Measurements from ENCODE around the gene ZDHHC6. TPM values are rescaled to one million over a fixed set of nuclear protein-coding genes. Genes with fewer than 3 reads are reported as not detected.
A peak's percentile ranks its signal among the peaks of the same experiment; 100 is the strongest.

ZDHHC6 gene
- total RNA-seq, result 18.7 TPM

- peak within 1 kb of the TSS; percentile 82 to 94 for H3K4me3 ChIP-seq
- no peak for DNase-seq (ENCODE audit: extremely low spot score in 2 of 2)
- H3K27me3 ChIP-seq, result no peaks in the 10 kb centered on the region
- peaks cover 0 to 1% of the 10 kb centered on the region in 2 donors for H3K36me3 ChIP-seq
- H3K4me1 ChIP-seq, result peaks cover 29% of the 10 kb centered on the region
- intact Hi-C loops (cut with DNase I), result no loop called here
- peak; percentile 79 to 84 for TF ChIP-seq POLR2AphosphoS5 (IDR thresholded peaks at IDR 0.05; ENCODE audit: insufficient read depth in 1 of 2, low read depth in 1 of 2)
- peak in 1 of 3 experiments; percentile 20 for TF ChIP-seq CTCF (IDR thresholded peaks at IDR 0.05)
- TF ChIP-seq POLR2A (IDR thresholded peaks at IDR 0.05), result no peak
- H3K27ac ChIP-seq, result peak within 1 kb of the TSS; percentile 89
- H3K9me3 ChIP-seq, result no peaks in the 10 kb centered on the region
Observed at GRCh38 chr10:112446855-112447619, at the start of gene ZDHHC6, which contains the start of gene VTI1A. Gene ZDHHC6 (minus strand): TSS chr10:112446914. CDS start chr10:112445436, 1,478 bp downstream. Gene VTI1A (plus strand): TSS chr10:112447215. CDS start chr10:112447374, 159 bp downstream.

- H3K27me3 ChIP-seq, result no peaks in the 10 kb centered on the region
- no peak overlapping the region for H3K4me3 ChIP-seq
- H3K4me1 ChIP-seq, result peaks cover 10% of the 10 kb centered on the region
- intact Hi-C loops (cut with DNase I), result no loop called here
- no peak for DNase-seq (ENCODE audit: extremely low spot score in 2 of 2)
- H3K27ac ChIP-seq, result no peak overlapping the region
- no peak for TF ChIP-seq POLR2AphosphoS5 (IDR thresholded peaks at IDR 0.05; ENCODE audit: insufficient read depth in 1 of 2, low read depth in 1 of 2)
- TF ChIP-seq CTCF (IDR thresholded peaks at IDR 0.05), result no peak
- no peak for TF ChIP-seq POLR2A (IDR thresholded peaks at IDR 0.05)
- H3K36me3 ChIP-seq, result no peaks in the 10 kb centered on the region
- H3K9me3 ChIP-seq, result no peaks in the 10 kb centered on the region
Observed at GRCh38 chr10:112492736-112493135, 46.0 kb upstream of the ZDHHC6 start.

- H3K4me1 ChIP-seq, result peaks cover 10% of the 10 kb centered on the region
- no peaks in the 10 kb centered on the region for H3K9me3 ChIP-seq
- TF ChIP-seq CTCF (IDR thresholded peaks at IDR 0.05) (no peak), POLR2A (IDR thresholded peaks at IDR 0.05) (no peak), POLR2AphosphoS5 (IDR thresholded peaks at IDR 0.05; ENCODE audit: insufficient read depth in 1 of 2, low read depth in 1 of 2) (no peak)
- no peak overlapping the region for H3K27ac ChIP-seq
- H3K36me3 ChIP-seq, result no peaks in the 10 kb centered on the region
- no peak for DNase-seq (ENCODE audit: extremely low spot score in 2 of 2)
- intact Hi-C loops (cut with DNase I), result no loop called here
- no peaks in the 10 kb centered on the region for H3K27me3 ChIP-seq
- no peak overlapping the region for H3K4me3 ChIP-seq
Observed at GRCh38 chr10:112491144-112491543, 44.4 kb upstream of the ZDHHC6 start.

GRCh38 chr10:112490545-112490944 is 43.8 kb upstream of the ZDHHC6 start:
- no peaks in the 10 kb centered on the region for H3K27me3 ChIP-seq
- intact Hi-C loops (cut with DNase I), result no loop called here
- H3K4me1 ChIP-seq, result peaks cover 10% of the 10 kb centered on the region
- H3K9me3 ChIP-seq, result no peaks in the 10 kb centered on the region
- no peaks in the 10 kb centered on the region for H3K36me3 ChIP-seq
- no peak overlapping the region for H3K4me3 ChIP-seq
- DNase-seq (ENCODE audit: extremely low spot score in 2 of 2), result no peak
- H3K27ac ChIP-seq, result no peak overlapping the region
- TF ChIP-seq CTCF (IDR thresholded peaks at IDR 0.05), result no peak
- TF ChIP-seq POLR2A (IDR thresholded peaks at IDR 0.05), result no peak
- TF ChIP-seq POLR2AphosphoS5 (IDR thresholded peaks at IDR 0.05; ENCODE audit: insufficient read depth in 1 of 2, low read depth in 1 of 2), result no peak

GRCh38 chr10:112487964-112488363 is 41.2 kb upstream of the ZDHHC6 start:
- no peaks in the 10 kb centered on the region for H3K27me3 ChIP-seq
- no peak overlapping the region for H3K27ac ChIP-seq
- no peaks in the 10 kb centered on the region for H3K36me3 ChIP-seq
- DNase-seq (ENCODE audit: extremely low spot score in 2 of 2), result no peak
- intact Hi-C loops (cut with DNase I), result no loop called here
- H3K4me3 ChIP-seq, result no peak overlapping the region
- TF ChIP-seq CTCF (IDR thresholded peaks at IDR 0.05) (no peak), POLR2A (IDR thresholded peaks at IDR 0.05) (no peak), POLR2AphosphoS5 (IDR thresholded peaks at IDR 0.05; ENCODE audit: insufficient read depth in 1 of 2, low read depth in 1 of 2) (no peak)
- H3K4me1 ChIP-seq, result peaks cover 10% of the 10 kb centered on the region
- H3K9me3 ChIP-seq, result no peaks in the 10 kb centered on the region

Measured in vagina (tissue), 2 donors.